HG02943 (cell line): ENCODE results near the gene RAP1GAP2.
"Not testable (repeated sequence)": the region's sequence is repeated elsewhere in the genome, so short reads cannot be mapped to it uniquely, and the experiment has no call there.

ENCODE experiments used
- ATAC-seq: cut with Tn5 transposase; IDR thresholded peaks from one replicate; pipeline ENCODE4 v1.9.1; 2021; ENCODE audit warnings: mild to moderate bottlenecking, low read depth, moderate library complexity; ENCODE audit not compliant: unreplicated experiment

Gene RAP1GAP2

GRCh38 chr17:2880050-2880449 is 83.8 kb downstream of the RAP1GAP2 start:
- ATAC-seq: no peak

- ATAC-seq: no peak
These were observed 85.1 kb downstream of the RAP1GAP2 start for GRCh38 chr17:2881295-2881694.

- ATAC-seq: no peak
These were observed 87.4 kb downstream of the RAP1GAP2 start for GRCh38 chr17:2883544-2884213.

- no peak for ATAC-seq
These were observed 89.5 kb downstream of the RAP1GAP2 start for GRCh38 chr17:2885733-2886132.

GRCh38 chr17:2888326-2888725 is 92.1 kb downstream of the RAP1GAP2 start:
- no peak for ATAC-seq

- ATAC-seq: no peak
These were observed 93.0 kb downstream of the RAP1GAP2 start for GRCh38 chr17:2889256-2889655.

GRCh38 chr17:2890778-2891177 is 94.5 kb downstream of the RAP1GAP2 start:
- not testable (repeated sequence) for ATAC-seq

- ATAC-seq: no peak
These were observed 96.2 kb downstream of the RAP1GAP2 start for GRCh38 chr17:2892305-2892971.

GRCh38 chr17:2893422-2893914 is 97.2 kb downstream of the RAP1GAP2 start:
- no peak for ATAC-seq

GRCh38 chr17:2894782-2895181 is 98.5 kb downstream of the RAP1GAP2 start:
- no peak for ATAC-seq

- ATAC-seq: no peak
These were observed 101.4 kb downstream of the RAP1GAP2 start for GRCh38 chr17:2897605-2898004.

GRCh38 chr17:2898255-2898926 is 102.2 kb downstream of the RAP1GAP2 start:
- ATAC-seq: no peak

- no peak for ATAC-seq
These were observed 103.7 kb downstream of the RAP1GAP2 start for GRCh38 chr17:2899906-2900305.

- ATAC-seq: no peak
These were observed 104.6 kb downstream of the RAP1GAP2 start for GRCh38 chr17:2900842-2901241.

GRCh38 chr17:2901582-2901981 is 105.3 kb downstream of the RAP1GAP2 start:
- no peak for ATAC-seq

GRCh38 chr17:2902546-2902945 is 106.3 kb downstream of the RAP1GAP2 start:
- ATAC-seq: no peak

GRCh38 chr17:2903193-2903974 is 107.1 kb downstream of the RAP1GAP2 start:
- ATAC-seq: no peak

GRCh38 chr17:2904135-2904534 is 107.9 kb downstream of the RAP1GAP2 start:
- ATAC-seq: no peak

- ATAC-seq: no peak
These were observed 109.0 kb downstream of the RAP1GAP2 start for GRCh38 chr17:2905269-2905668.

GRCh38 chr17:2905696-2906501 is 109.7 kb downstream of the RAP1GAP2 start:
- ATAC-seq: no peak
